IPS DF 4.7 (cell line): ENCODE measurements around the gene FAM3B.
A peak's percentile ranks its signal among the peaks of the same experiment; 100 is the strongest.
"Not testable (repeated sequence)": the region's sequence is repeated elsewhere in the genome, so short reads cannot be mapped to it uniquely, and the experiment has no call there.

ENCODE experiments used
- DNase-seq: peaks from one replicate; pipeline ENCODE4 v3.0.0-alpha.2; 2013; ENCODE audit warnings: low spot score; ENCODE audit errors: extremely low read depth

The FAM3B gene, protein sequence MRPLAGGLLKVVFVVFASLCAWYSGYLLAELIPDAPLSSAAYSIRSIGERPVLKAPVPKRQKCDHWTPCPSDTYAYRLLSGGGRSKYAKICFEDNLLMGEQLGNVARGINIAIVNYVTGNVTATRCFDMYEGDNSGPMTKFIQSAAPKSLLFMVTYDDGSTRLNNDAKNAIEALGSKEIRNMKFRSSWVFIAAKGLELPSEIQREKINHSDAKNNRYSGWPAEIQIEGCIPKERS

DNA sequence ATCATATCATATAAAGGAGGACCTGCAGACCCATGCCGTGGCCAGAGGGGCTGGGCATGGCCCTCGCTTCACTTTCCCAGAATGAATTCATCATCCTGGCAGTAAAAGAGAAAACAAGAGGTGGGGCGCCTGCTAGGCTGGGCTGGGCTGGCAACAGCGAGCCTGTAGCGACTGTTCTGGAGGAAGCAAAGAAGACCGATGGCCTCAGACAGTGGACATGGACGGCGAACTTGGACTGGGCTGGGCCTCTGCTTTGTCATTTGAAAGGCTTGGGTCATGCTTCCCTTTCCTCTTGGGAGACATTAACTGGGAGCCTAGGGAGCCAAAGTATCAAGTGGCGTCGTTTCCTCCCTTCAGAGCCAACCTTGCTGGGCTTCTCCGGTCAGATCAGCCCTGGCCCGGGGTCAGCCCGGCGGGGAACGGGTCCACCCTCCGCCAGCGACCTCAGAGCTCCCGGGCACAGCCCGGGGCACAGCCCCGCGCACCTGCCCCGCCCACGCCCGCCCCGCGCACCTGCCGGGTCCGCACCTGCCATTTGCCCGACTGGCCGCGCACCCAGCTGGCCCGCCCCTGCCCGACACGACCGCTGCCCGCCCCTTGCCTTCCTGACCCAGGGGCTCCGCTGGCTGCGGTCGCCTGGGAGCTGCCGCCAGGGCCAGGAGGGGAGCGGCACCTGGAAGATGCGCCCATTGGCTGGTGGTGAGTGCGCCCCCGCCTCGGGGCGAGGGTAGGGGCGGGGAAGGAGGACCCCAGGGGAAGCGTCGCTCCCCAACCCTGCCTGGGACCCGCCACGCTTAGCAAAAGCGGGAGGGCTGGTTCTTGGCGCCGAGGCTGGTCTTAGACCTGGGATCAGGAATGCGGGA lies at the start of gene FAM3B:
Gene FAM3B (plus strand): TSS at position 602 of the 863 bp plus-strand sequence. CDS start 79 bp downstream, at position 681.
- no peak for DNase-seq

DNA sequence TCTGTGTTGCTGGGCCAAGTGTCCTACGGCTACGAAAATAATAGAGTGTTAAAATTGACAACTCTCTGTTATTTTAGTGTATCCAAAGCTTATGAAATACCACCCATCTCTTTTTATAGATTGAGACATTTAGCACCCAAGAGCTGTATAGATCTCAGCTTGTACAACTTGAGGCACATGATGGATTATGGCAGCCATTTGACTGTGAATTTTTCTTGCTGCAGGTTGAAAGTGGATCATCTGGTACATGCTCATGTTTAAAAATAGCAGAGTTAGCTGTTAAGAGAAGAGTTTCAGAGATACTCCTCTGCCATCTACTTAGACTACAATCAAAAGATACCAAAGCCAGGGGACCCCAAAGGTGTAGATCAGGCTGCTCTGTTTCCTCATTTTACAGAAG lies 49.3 kb upstream of the FAM3B start:
- no peak for DNase-seq

DNA sequence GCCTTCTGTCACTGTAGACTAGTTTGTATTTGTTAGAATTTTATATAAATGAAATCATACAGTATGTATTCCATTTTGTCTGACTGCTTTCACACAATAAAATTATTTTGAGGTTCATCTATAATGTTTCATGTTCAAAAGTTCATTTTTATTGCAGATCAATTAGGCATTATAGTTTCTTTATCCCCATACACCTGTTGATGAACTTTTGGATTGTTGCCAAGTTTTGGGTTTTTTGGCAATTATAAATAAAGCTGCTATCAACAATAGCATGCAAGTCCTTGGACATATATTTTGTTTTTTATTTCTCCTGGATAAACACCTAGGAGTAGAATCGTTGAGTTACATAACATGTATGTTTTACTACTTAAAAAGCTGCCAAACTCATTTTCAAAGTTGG lies 47.1 kb upstream of the FAM3B start:
- no peak for DNase-seq

- DNase-seq = no peak
These were observed 39.4 kb upstream of the FAM3B start for GRCh38 chr21:41277196-41277595.

GRCh38 chr21:41277846-41278245 lies 38.8 kb upstream of the FAM3B start:
- no peak for DNase-seq

- DNase-seq = no peak
These were observed 36.3 kb upstream of the FAM3B start for GRCh38 chr21:41280115-41280919.

DNA sequence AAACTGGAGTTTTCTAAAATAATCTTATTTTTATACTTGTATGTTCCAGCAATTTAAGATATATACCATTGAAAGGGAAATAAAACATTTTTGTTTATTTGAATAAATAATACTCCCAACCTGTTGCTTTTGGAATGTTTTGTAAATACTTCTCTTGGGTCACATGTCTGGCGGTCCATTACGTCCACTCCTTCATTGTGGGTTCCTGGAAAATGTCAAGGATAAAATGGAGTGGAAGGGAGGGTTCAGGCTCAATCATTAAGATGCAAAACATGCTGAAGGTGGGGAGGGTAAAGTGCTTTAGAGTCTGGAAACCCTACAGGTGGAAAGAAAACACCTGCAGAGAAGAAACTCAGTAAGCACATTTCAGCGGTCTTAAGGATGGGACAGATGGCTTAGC lies 34.2 kb upstream of the FAM3B start:
- DNase-seq = no peak

DNA sequence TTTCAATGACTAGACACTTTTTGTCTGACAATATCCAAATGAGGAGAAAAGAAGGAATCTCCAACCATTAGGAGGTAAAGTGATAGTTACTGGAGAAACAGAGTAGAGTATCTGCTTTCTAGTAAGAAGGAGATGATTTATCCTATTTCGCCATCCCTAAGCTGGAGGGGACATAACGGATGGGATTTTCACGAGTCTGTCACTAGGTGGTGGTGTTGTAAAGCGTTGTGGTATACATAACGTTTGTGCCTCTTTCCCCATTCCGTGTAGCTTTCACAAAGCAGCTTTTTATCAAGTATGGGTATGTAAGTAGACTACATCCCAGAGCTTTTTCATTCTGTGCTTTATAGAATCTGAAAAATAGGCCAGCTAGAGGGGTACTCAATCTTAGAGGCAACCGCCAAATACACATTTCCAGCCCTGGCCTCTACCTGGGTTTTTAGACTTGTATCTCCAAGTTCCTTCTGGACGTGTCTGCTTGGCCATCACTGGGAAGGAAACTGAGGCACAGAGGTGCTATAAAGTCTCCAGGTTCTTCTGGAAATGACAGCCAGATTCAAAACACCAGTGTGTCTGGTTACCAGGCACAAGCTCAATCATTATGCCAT lies 33.3 kb upstream of the FAM3B start:
- DNase-seq = peak; percentile 44

- no peak for DNase-seq
These were observed 27.2 kb upstream of the FAM3B start for GRCh38 chr21:41289431-41289830.

GRCh38 chr21:41290106-41290799 lies 26.3 kb upstream of the FAM3B start:
- DNase-seq = no peak

- DNase-seq = no peak
These were observed 21.9 kb upstream of the FAM3B start for GRCh38 chr21:41294548-41295231.

- DNase-seq = no peak
These were observed 20.8 kb upstream of the FAM3B start for GRCh38 chr21:41295721-41296254.

DNA sequence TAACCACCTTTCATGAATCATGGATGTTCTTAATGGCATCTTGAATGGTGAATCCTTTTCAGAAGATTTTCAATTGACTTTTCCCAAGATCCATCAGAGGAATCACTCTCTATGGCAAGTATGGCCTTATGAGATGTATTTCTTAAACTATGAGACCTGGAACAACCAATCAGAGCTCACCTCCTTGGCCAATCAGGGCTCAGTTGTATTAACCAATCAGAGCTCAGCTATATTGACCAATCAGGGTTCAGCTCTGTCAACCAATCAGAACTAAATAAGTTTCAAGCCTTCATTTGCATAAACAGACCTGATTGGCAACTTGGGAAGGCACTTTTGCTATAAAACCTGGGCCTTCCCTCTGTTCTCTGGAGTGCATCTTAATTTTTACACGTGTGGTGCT lies 13.6 kb upstream of the FAM3B start:
- no peak for DNase-seq

DNA sequence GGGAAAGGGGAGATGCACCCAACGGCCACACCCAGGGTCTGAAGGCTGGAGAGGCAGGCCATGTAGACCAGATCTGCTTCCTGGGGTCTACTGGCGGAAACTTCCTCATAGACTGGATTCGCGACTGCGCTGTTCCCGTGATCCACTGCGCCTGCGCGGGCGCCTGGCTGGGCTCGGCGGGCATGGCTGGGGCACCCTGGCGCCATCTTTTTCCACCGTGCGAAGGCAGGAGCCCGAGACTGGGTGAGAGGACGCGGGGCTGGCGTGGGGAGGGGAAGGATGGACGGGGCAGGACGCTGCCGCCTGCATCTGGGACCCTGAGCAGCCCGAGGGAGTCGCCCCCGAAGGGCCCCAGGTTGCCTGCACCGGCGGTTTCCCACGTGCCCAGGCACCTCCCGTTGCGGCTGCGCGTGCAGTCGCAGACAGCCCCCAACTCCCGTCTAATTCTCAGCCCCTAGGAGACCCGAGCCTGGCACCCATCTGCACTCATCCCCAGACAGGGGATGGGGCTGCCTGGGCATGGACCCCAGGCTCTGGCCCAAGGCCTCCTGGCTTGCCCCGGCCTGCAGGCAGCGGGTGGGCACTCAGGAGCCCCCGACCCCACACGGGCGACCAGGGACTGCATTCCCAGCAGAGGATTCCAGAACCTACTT lies 12.4 kb upstream of the FAM3B start:
- no peak for DNase-seq

- DNase-seq = no peak
These were observed 9.4 kb upstream of the FAM3B start for GRCh38 chr21:41307219-41307618.

GRCh38 chr21:41313285-41314164 lies 3.1 kb upstream of the FAM3B start:
- not testable (repeated sequence) for DNase-seq

- DNase-seq = no peak
These were observed 875 bp upstream of the FAM3B start for GRCh38 chr21:41315726-41316125.

GRCh38 chr21:41317063-41317392 lies 427 bp downstream of the FAM3B start:
- DNase-seq = no peak

DNA sequence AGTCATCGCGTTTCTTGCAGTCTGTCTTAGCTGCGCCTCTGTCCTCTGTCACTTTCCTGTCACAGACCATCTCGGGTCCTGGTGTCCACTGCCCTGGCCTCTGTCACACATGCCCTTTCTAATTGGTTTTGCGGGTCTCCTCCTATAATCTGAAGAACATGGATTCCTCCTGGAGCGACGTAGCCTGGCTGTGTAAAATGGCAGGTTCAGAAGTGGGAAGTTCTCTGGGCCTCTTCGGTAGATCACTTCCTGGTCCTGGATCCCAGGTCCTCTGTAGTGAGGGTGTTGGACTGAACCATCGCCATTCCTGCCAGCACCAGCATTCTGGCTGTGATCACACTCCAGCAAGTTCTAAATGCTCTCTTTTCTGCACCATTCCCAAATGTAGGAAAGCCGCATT lies 857 bp downstream of the FAM3B start:
- no peak for DNase-seq
